HG03135 (cell line): ENCODE measurements around the gene TMEM178B.
"Not testable (repeated sequence)": the region's sequence is repeated elsewhere in the genome, so short reads cannot be mapped to it uniquely, and the experiment has no call there.

Experiments
- ATAC-seq: cut with Tn5 transposase; IDR thresholded peaks from one replicate; pipeline ENCODE4 v1.9.1; 2021; ENCODE audit warnings: mild to moderate bottlenecking, moderate library complexity; ENCODE audit not compliant: unreplicated experiment

TMEM178B gene

DNA sequence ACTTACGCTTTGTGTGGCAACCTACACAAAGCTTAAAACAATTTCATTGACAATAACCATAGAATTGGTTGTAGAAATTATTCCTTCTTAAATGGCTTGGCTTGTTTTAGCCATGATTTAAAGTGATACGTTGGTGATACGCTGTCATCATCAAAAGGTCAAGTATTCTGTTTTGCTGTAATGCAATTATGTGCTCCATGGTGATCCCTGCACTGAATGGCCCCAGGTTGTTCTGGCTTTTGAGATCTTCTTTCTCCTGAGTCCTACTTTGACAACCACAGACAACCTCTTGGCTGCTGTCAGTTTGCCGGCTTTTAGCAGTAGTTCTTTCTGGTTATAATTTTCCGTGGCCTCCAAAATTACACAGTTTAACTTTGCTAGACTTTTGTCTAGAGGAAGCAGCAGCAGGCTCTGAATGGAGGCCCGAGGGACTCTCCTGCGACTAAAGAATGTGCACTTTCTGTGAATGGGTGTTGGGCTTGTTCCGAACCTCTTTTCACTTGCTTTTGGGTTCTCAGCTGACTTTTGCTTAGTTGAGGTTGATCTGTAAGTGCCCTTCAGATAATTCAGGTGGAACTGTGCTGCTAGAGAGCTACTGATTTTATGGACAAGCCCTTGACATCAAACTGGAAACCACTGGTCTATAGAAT is 104.7 kb downstream of the TMEM178B start:
- ATAC-seq = no peak

DNA sequence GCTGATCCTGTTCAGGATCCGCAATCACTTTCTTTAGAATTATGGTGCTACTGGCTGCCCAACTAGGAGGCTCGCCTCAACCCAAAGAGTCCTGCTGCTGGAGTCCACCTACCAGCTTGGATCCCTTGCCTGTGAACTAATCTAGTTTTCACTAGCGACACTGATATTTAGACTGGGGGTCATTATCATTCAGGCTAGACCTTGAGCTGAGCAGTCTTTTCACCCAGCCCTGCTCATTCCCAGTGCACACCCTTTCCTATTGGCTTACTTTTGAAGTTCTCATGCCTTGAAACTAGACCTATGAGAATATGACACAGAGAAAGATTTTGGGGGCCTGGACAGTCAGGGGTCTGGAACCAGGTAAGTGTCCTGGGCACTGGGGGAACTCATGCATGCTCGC is 107.9 kb downstream of the TMEM178B start:
- no peak for ATAC-seq

DNA sequence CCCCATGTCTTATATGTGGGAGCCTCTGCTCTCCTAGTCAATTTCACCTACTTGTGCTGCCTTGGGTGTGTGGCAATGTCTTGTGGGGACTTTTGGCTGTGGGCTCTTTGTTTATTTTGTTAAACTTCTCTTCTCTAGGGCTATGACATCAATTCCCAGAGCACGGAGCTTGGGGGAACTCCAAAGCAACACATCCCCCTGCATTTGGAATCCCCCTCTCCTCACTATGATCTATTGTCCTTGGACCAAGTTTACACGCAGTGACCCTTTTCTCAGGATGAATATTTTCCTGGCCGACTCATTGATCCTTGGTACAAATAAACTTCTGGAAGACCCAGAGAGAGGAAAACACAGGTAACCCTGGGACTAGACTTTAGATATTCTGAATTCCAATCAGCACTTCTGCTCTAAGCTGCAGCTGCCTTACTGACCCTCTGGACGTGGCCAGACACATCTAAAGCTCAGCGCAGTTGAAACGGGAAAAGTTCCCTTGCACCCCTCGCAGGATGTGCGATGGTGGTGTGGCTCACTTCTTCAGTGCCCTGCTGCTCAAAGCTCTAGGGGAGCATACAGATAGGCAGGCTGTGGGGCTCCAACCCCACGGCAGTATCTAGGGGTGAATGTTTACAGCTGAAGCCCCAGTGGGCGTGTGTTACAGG is 110.8 kb downstream of the TMEM178B start:
- no peak for ATAC-seq

DNA sequence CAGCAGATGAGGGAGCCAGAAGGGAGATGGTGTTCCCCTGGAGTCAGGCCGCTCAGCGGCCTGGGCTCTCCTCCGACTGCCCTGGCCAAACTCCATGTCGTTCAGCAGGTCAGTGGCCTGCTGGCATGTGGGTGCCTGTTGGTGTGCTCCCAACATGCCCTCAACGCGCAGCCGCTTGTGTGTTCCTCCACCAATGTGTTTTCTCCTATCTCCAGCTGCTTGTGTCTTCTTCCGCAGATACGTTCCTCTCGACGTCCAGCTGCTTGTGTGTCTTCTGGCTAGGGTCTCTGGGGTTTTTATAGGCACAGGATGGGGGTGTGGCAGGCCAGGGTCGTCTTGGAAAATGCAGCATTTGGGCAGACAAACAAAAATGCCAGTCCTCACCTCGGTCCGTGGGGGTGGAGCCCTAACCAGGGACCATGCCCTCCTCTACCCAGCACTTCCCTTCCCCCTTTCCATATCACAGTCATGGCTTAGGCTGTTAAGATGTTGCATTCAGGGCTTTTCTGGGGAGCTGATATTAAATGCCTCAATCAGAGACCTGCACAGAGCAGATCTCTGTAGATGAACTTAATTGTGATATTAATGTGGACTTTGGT is 111.6 kb downstream of the TMEM178B start:
- ATAC-seq = no peak

DNA sequence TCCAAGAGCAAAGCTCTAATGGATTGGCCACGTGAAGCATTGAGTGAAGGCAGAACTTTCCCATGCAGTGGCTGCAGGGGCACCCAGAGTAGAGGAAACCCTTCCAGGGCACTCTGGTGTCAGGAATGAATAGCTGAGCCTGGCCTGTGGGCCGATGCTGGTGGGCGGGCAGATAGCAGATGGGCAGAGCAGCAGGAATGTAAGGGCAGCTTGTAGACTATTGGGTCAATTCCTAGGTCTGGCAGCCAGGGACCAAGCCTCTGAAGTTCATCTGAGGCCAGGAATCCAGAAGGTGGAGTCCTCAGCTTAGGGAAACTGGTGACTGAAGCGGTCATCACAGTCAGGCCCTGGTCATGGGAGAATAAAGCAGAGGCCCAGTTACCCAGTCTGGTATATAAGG is 115.4 kb downstream of the TMEM178B start:
- ATAC-seq = no peak

DNA sequence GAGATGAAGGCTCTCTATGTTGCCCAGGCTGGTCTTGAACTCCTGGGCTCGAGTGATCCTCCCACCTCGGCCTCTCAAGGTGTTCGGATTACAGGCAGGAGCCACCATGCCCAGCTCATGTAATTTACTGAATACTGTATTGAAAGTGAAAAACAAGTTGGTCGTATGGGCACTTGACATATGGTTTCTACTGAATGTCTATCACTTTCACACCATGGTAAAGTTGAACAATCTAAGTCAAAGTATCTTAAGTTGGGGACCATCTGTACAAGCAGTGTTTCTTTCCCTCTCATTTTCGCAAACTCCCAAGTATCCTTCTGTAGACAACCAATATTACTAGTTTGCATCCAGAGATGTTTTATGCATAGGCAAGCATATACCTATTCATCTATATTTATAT is 116.6 kb downstream of the TMEM178B start:
- no peak for ATAC-seq

DNA sequence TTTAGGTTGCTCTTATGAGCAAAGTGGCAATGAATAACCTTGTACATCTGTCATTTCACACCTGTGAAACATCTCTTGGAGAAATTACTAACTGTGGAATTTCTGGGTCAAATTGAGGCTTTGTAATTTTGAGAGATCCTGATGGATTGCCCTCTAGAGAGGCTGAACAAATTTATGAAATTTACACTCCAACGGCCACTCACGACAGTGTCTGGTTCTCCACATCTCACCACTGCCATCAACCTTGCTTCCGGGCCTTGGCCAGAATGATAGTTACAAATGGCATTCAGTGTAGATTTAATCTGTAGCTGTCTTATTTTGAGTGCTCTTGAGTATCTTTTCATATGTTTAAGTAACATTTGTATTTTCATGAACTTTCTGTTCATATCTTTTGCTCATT is 117.4 kb downstream of the TMEM178B start:
- no peak for ATAC-seq

DNA sequence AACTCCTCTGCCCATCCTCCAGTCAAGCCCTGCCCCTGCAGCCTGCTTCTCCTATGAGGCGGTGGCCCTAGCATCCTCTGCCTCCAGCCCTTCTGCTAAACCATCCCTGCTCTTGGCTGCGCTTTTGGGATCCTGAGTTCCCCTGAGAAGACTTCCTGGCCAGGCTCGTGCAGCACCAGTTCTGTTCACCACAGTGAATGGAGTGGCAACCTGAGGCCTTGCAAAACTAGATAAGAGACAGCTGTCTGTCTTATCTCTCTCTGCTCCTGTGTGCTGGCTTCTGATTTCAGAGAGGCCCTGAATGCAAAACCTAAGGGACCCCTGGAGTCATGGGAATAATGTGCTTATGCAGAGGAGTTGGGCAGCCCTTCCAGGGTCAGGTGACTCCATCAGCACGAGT is 119.2 kb downstream of the TMEM178B start:
- ATAC-seq = no peak

DNA sequence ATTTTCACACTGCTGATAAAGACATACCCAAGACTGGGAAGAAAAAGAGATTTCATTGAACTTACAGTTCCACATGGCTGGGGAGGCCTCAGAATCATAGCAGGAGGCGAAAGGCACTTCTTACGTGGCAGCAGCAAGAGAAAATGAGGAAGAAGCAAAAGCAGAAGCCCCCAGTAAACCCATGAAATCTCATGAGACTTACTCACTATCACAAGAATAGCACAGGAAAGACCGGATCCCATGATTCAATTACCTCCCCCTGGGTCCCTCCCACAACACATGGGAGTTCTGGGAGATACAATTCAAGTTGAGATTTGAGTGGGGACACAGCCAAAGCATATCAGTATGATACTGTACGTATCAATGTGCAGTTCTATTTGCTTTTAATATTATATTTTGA is 121.9 kb downstream of the TMEM178B start:
- not testable (repeated sequence) for ATAC-seq

DNA sequence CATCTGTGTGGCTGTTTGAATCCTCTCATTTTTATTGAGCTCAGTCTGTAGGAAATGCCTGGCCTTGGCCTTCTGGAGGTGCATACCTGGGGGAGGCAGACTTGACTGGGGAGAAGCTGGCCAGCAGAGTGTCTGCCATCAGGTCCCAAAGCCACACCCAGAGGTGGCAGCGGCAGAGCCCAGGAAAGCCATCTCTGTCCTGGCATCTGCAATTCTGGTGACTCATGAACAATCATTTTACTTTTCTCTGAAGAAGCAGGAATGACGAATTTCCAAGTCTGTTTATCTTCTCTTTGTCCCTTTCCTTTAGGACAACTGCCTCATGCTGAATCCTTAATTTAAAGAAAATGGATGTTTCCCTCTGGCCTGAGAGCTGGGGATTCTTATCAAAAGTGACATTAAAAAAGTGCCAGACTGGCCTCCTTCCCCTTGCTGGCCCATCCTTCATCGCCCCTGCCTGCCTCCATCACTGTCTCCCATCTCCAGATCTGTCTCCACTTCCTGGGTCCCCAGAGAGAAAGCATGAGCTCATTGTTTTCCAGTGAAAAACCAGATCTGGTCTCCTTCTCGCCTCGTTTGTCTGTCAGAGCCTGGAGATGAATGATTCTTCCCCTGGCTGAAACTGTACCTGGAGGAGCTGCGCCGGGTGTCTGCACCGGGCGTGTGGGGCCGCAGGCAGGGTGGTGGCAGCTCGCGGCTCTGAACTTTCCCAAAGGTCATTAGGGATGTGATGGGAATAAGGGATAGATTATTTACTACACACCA is 124.5 kb downstream of the TMEM178B start:
- ATAC-seq = no peak

DNA sequence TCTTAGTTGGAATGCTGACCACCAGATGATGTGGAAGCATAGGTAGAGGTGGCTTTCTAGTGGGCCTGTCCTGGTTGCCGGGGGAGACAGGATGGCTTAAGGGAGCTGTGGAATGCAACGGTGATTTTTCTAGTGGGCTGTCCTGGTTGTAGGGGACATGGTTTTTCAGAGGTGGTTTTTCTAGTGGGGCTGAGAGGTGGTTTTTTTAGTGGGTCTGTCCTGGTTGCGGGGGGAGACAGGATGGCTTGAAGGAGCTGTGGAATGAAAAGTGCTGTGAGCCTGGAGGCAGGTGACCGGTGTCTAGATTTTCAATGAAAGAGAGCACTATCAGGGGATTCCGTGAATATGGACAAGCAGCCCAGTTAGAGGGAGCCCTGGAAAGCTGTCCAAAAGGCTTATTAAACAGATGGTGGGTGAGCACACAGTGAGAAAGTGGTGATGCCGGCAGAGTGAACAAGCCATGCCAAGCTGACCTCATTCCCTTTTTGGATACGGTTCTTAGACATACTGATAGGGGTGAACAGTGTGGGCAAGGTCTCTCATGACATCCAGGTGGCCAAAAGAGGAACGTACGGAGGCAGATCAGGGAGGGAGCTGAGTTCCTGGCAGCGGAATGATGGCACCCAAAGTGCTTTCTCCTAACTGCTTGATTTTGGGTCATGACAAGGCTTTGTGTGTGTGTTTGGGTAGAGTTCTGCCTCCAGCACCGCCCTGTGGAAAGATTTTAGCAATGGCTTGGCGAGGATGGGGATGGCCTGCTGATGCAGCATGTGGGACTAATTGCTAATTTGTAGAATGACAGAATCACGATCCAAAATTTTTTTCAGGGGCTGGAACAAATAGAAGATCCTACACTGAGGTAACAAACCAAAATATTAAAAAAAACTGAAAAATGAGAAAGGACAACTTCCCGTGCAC is 126.6 kb downstream of the TMEM178B start:
- ATAC-seq = no peak

DNA sequence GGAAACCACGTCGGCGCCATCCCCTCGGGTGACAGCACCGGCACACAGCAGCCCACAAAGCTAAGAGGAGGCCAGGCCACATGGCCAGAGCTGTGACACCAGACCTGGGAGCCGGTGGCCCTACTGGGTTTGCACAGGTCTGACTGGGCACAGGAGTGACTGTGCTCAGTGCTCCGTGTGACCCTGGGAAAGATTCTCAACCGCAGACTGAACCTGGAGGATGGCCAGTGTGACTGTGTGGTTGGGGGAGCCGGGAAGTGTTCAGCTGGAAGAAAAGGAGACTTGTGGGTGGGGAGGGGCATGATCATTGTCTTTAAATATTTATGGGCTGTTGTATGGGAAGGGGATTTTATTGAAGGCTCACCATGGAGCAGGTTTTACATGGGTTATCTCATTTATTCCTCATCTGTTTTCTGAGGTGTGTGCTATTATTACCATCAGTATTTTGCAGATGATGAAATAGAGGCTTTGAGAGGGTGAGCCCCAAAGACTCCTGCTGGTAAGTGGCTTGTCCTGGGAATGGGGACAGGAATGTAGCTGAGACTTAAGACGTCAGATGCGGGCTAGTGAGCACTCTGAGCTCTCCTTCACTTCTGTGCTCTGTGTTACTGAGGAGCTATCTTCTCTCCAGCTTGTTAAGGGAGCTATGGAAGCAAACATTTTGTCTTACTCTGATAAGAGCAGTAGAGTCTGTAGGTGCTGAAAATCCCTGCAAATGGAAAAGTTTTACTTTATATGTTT is 127.5 kb downstream of the TMEM178B start:
- ATAC-seq = no peak

DNA sequence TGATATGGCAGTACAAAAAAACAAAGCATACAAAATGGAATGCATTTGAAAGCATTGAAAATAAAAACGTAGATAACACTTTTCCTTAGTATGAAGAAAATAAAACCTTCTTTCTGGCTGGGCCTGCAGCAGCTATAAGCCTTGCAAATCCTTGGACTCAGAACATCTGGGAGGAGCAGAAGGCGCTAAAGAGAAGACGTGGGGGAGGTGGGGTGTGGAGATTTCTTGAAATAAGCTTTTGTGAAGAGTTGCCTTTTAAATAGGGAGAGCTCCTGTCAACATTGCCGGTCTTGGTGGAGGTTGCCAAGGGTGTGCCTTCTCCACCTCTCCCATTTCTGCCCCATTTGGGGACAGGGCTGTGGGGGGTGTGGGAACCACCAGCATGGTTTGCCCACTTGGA is 128.7 kb downstream of the TMEM178B start:
- no peak for ATAC-seq

DNA sequence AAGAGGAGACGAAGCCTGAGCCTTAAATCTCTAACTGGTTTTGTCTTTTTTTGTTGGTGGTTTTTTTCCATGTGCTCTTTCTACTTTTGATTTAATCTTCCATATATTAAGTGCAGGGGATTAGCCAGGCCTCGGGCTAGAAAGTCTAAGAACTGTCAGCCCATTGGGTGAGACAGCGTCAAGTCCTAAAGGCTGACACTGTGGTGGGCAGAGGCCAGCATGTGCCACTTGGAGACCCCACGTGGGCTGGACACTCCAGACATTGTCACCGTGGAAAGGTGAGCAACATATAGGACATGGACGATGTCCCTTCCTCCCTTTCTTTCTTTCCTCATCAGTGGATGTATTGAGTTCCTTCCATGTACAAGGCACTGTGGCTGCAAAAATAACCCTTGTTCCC is 129.3 kb downstream of the TMEM178B start:
- ATAC-seq = no peak

DNA sequence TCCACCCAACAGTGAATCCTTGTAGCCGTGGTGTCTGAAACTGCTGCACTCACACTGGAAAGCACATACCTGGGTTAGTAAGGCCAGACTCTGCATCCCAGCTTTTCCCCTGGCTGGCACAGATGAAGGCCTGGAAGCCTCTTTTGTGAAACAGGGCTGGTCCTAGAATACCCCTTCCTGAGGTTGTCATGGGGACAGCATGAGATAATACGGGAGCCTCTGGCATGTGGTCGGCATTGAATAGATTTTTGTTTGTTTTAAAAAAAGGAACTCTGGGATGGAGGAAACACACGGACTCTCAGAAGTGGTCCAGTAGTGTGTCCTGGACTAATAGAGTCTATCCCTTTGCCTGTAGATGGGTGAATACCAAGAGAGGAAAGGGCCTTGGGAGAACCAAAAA is 129.7 kb downstream of the TMEM178B start:
- ATAC-seq = no peak

DNA sequence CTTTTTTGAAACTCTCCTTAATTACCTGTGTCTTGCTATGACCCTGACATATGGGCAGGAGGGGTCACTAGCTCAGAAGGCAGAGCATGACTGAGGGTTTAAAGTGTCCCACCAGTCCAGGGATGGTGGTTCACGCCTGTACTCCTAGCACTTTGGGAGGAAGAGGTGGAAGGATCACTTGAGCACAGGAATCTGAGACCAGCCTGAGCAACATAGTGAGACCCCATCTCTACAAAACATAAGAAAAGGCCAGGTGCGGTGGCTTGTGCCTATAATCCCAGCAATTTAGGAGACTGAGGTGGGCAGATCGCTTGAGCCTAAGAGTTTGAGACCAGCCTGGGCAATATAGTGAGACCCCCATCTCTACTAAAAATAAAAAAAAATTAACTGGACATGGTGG is 133.8 kb downstream of the TMEM178B start:
- ATAC-seq = no peak

DNA sequence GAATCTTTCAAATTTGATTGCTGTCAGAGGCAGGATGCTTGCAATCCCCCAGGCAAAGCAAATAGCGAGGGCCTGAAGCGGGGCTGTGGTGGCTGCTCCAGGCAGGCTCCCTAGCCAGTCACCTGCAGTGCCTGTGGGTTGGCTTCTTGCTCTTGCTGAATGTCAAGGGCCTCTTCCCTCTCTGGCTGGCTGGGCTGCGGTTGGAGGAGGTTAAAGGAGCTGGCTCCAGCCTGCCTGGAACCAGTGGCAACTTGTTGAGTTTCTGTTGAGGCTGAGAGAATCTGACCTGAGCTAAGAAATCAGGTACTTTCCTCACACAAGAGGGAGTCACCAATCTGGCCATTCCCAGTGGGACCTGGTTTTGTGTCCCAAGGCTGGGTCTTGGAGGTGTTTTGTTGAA is 134.7 kb downstream of the TMEM178B start:
- no peak for ATAC-seq

DNA sequence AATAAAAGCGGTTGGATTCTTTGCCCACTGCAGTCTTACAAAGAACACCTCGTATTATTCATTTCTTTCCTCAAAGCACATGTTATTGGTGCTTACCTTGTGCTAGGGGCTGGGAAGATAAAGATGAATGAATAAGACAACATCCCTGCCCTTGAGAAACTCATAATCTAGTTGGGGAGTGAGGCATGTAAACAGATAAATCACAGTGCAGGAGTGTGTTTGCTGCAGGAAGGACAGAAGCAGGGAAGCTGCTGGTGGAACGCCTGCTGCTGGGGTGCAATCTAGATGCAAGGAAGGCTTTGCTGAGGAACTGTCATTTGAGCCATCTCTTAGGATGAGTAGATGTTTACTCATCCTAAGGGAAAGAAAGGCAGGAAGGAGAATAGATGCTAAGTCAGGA is 135.6 kb downstream of the TMEM178B start:
- ATAC-seq = no peak

DNA sequence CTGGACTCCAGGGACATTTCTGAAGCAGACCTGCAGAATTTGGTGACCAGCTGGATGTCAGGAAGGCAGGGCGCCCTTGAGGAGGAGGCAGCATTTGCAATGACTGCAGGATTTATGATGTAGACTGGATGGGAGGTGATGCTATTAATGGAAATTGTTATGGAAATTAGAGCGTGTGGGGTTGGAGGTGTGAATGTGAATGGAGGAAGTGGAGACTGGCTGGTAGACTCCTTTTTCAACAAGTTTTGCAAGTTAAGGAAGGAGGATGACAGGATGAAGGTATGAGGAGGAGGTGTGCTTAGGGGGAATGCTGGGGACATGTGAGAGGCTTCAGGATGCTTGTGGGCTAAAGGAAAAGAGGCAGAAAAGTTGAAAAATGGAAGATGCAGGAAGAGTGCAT is 137.0 kb downstream of the TMEM178B start:
- no peak for ATAC-seq

DNA sequence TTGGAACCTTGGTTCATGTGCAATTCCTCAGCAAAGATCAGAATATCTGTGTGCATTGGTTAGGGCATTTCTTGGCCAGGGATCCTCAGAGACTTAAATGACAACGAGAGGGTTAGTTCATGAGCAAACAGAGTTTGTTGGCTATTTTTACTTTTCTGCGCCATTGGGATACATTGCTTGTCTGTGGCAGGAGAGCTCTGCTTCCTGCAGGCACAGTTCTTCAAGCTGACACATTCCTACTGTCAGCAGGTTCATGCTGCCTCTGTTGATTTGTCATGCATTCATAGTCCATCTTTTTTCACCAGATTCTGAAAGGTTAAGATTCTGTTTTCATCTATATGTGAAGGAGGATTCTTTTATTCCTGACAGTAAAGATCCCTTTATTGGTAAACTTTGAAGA is 139.4 kb downstream of the TMEM178B start:
- no peak for ATAC-seq
